K562 (cell line): ENCODE data around the gene WDR86.

Experiments used
- CTCF ChIP-seq, 3 experiments: IDR thresholded peaks in 2 of 3; conservative IDR thresholded peaks in 1 of 3; 2 replicates each; pipeline ENCODE4 v1.5.1; 2011 to 2012; ENCODE audit warnings: low read length in 3 of 3, mild to moderate bottlenecking in 3 of 3, control low read depth in 2 of 3, improper control_type of control experiment in 1 of 3, inconsistent platforms in 1 of 3, low read depth in 1 of 3, mixed read lengths in 1 of 3, moderate library complexity in 1 of 3; ENCODE audit not compliant: insufficient read depth in 2 of 3
- FOXP1 ChIP-seq: sonication (generic); formaldehyde crosslinking; IDR thresholded peaks from 2 replicates; pipeline ENCODE4 v1.8.0; 2022; ENCODE audit warnings: mild to moderate bottlenecking, missing genetic modification reagents
- GABPB1 ChIP-seq: sonication (generic); formaldehyde crosslinking; IDR thresholded peaks from 2 replicates; pipeline ENCODE4 v1.8.0; 2022; ENCODE audit warnings: mild to moderate bottlenecking, missing genetic modification reagents
- MAZ ChIP-seq, 2 experiments: fragments of 450-650 bp in 1 of 2; sonication (generic) in 1 of 2; formaldehyde crosslinking; IDR thresholded peaks in 1 of 2; conservative IDR thresholded peaks in 1 of 2; 2 replicates each; pipeline versions ENCODE4 v1.4.0 to v1.5.0; 2020; ENCODE audit warnings: mild to moderate bottlenecking in 1 of 2, missing genetic modification reagents in 1 of 2
- POLR2AphosphoS5 ChIP-seq: IDR thresholded peaks from 2 replicates; pipeline ENCODE4 v1.6.1; 2011; ENCODE audit warnings: mild to moderate bottlenecking, low read depth, low read length, moderate library complexity; ENCODE audit not compliant: control insufficient read depth, insufficient read depth
- SIN3A ChIP-seq, 2 experiments: fragments of 150-350 bp in 1 of 2; IDR thresholded peaks; 2 replicates each; pipeline ENCODE4 v1.6.1; 2011 to 2016; ENCODE audit warnings: borderline replicate concordance in 2 of 2, low read depth in 2 of 2, low read length in 2 of 2, mild to moderate bottlenecking in 2 of 2, moderate library complexity in 2 of 2; ENCODE audit not compliant: control insufficient read depth in 1 of 2
- SRSF1 ChIP-seq: fragments of 200-400 bp; formaldehyde crosslinking; IDR thresholded peaks from 2 replicates; pipeline ENCODE4 v1.6.1; 2017; ENCODE audit warnings: mild to moderate bottlenecking, low read depth, low read length, moderate library complexity
- USF1 ChIP-seq: sonication (generic); formaldehyde crosslinking; IDR thresholded peaks from 2 replicates; pipeline ENCODE4 v1.9.0; 2022; ENCODE audit warnings: mild to moderate bottlenecking, missing genetic modification reagents
- ZNF134 ChIP-seq: fragments of 250-450 bp; sonication (Bioruptor Pico); conservative IDR thresholded peaks from 2 replicates; pipeline ENCODE4 v1.4.0; 2020
- ZNF263 ChIP-seq: sonication (generic); formaldehyde crosslinking; IDR thresholded peaks from 2 replicates; pipeline ENCODE4 v1.8.0; 2022; ENCODE audit warnings: mild to moderate bottlenecking, missing genetic modification reagents, borderline replicate concordance
- ZNF277 ChIP-seq: fragments of 250-450 bp; sonication (Bioruptor Pico); IDR thresholded peaks from 2 replicates; pipeline ENCODE4 v1.8.0; 2022; ENCODE audit warnings: inconsistent platforms, mild to moderate bottlenecking, moderate library complexity, borderline replicate concordance
- TF ChIP-seq, protein P1 (sequence below): sonication (generic); formaldehyde crosslinking; IDR thresholded peaks from 2 replicates; pipeline ENCODE4 v1.8.1; 2022; ENCODE audit warnings: missing genetic modification reagents

- TF ChIP-seq ZNF277 (CRISPR knock-in tag), result no peak
- no peak for TF ChIP-seq ZNF263
- TF ChIP-seq FOXP1 (CRISPR knock-in tag), result no peak
- no peak for TF ChIP-seq POLR2AphosphoS5
- no peak for TF ChIP-seq ZNF134
- TF ChIP-seq GABPB1, result no peak
- no peak for TF ChIP-seq CTCF (IDR thresholded peaks at IDR 0.05 in 2 of 3, conservative IDR thresholded peaks at IDR 0.05 in 1 of 3; ENCODE audit: insufficient read depth in 2 of 3, low read depth in 1 of 3, low read length in 3 of 3)
- no peak for TF ChIP-seq USF1 (CRISPR knock-in tag)
- no peak for TF ChIP-seq MAZ (CRISPR knock-in tag; conservative IDR thresholded peaks at IDR 0.05 in 1 of 2, IDR thresholded peaks at IDR 0.05 in 1 of 2)
- no peak for TF ChIP-seq SIN3A (IDR thresholded peaks at IDR 0.05; ENCODE audit: borderline replicate concordance in 2 of 2, control insufficient read depth in 1 of 2, low read depth in 2 of 2, low read length in 2 of 2)
- TF ChIP-seq, protein P1, sequence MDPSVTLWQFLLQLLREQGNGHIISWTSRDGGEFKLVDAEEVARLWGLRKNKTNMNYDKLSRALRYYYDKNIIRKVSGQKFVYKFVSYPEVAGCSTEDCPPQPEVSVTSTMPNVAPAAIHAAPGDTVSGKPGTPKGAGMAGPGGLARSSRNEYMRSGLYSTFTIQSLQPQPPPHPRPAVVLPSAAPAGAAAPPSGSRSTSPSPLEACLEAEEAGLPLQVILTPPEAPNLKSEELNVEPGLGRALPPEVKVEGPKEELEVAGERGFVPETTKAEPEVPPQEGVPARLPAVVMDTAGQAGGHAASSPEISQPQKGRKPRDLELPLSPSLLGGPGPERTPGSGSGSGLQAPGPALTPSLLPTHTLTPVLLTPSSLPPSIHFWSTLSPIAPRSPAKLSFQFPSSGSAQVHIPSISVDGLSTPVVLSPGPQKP (CRISPR knock-in tag), result no peak
- no peak for TF ChIP-seq SRSF1
These were observed 16.0 kb upstream of the WDR86 start for GRCh38 chr7:151425670-151426440.
